HG02970 (cell line): ENCODE measurements around the gene NXN.
"Not testable (repeated sequence)": the region's sequence is repeated elsewhere in the genome, so short reads cannot be mapped to it uniquely, and the experiment has no call there.

Experiments
- ATAC-seq: cut with Tn5 transposase; IDR thresholded peaks from one replicate; pipeline ENCODE4 v1.9.1; 2021; ENCODE audit warnings: mild to moderate bottlenecking, moderate library complexity, moderate number of reproducible peaks; ENCODE audit not compliant: unreplicated experiment, low FRiP score

Gene NXN

GRCh38 chr17:924306-924705 is 55.3 kb downstream of the NXN start:
- not testable (repeated sequence) for ATAC-seq

GRCh38 chr17:923633-924032 is 55.9 kb downstream of the NXN start:
- no peak for ATAC-seq

- ATAC-seq = no peak
Measured at GRCh38 chr17:921161-921560, 58.4 kb downstream of the NXN start.

- ATAC-seq = no peak
Measured at GRCh38 chr17:920190-920589, 59.4 kb downstream of the NXN start.

- no peak for ATAC-seq
Measured at GRCh38 chr17:917941-918740, 61.4 kb downstream of the NXN start.

- no peak for ATAC-seq
Measured at GRCh38 chr17:917391-917811, 62.2 kb downstream of the NXN start.

GRCh38 chr17:916315-916714 is 63.3 kb downstream of the NXN start:
- ATAC-seq = no peak

- ATAC-seq = no peak
Measured at GRCh38 chr17:915538-916201, 63.9 kb downstream of the NXN start.

- no peak for ATAC-seq
Measured at GRCh38 chr17:914561-914960, 65.0 kb downstream of the NXN start.

GRCh38 chr17:913207-913606 is 66.4 kb downstream of the NXN start:
- no peak for ATAC-seq

- no peak for ATAC-seq
Measured at GRCh38 chr17:909642-910323, 69.8 kb downstream of the NXN start.

- no peak for ATAC-seq
Measured at GRCh38 chr17:907725-908124, 71.9 kb downstream of the NXN start.

GRCh38 chr17:905708-906107 is 73.9 kb downstream of the NXN start:
- ATAC-seq = not testable (repeated sequence)

- no peak for ATAC-seq
Measured at GRCh38 chr17:903691-904481, 75.7 kb downstream of the NXN start.

GRCh38 chr17:902463-902862 is 77.1 kb downstream of the NXN start:
- ATAC-seq = no peak

GRCh38 chr17:901964-902363 is 77.6 kb downstream of the NXN start:
- ATAC-seq = no peak

- ATAC-seq = no peak
Measured at GRCh38 chr17:901191-901950, 78.2 kb downstream of the NXN start.

GRCh38 chr17:900336-900934 is 79.1 kb downstream of the NXN start:
- ATAC-seq = no peak

GRCh38 chr17:897970-898619 is 81.5 kb downstream of the NXN start:
- ATAC-seq = no peak
